Erythroblast (primary cell): Measurements from ENCODE around the gene SCN9A.

ENCODE experiments used
- GATA1 ChIP-seq: IDR thresholded peaks from 2 replicates; pipeline ENCODE4 v1.6.1; 2011; ENCODE audit warnings: low read depth, mild to moderate bottlenecking, control low read depth, low read length, moderate library complexity
- POLR2A ChIP-seq: IDR thresholded peaks from 2 replicates; pipeline ENCODE4 v1.6.1; 2011; ENCODE audit warnings: mild to moderate bottlenecking, low read length

DNA sequence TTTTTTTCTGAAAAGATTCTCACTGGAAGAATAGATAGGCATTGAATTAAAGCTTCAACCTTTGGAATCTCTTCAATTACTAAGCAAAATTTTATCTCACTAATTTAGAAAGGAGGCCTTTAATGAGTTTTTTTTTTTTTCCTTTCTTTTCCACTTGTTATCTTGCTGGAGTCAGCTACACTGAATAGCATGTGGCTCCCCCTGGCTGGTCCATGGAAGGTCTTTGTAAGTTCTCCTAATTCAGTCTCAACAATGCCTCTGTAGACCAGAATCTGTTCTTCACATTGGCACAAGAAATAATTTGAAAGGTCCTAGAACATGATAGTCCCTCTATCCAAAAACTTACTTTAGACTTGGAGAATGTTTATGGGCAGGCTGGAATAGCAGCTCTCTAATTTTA is 223.7 kb downstream of the SCN9A start:
- no peak for TF ChIP-seq POLR2A
- TF ChIP-seq GATA1: no peak
